Fibroblast of pulmonary artery (primary cell): ENCODE measurements around the gene NRXN3.

Source experiments
- DNase-seq: peaks from one replicate; pipeline ENCODE4 v3.0.0-alpha.2; 2010; ENCODE audit warnings: low read depth
- H3K4me3 ChIP-seq: replicated peaks from 2 replicates; pipeline ENCODE4 v1.5.1; 2011; ENCODE audit warnings: low read depth, mild to moderate bottlenecking, control low read depth, low read length, moderate library complexity
- CTCF ChIP-seq: IDR thresholded peaks from 2 replicates; pipeline ENCODE4 v1.5.1; 2011; ENCODE audit warnings: mild to moderate bottlenecking, control low read depth, low read length, inconsistent platforms; ENCODE audit errors: missing control alignments

NRXN3 gene

DNA sequence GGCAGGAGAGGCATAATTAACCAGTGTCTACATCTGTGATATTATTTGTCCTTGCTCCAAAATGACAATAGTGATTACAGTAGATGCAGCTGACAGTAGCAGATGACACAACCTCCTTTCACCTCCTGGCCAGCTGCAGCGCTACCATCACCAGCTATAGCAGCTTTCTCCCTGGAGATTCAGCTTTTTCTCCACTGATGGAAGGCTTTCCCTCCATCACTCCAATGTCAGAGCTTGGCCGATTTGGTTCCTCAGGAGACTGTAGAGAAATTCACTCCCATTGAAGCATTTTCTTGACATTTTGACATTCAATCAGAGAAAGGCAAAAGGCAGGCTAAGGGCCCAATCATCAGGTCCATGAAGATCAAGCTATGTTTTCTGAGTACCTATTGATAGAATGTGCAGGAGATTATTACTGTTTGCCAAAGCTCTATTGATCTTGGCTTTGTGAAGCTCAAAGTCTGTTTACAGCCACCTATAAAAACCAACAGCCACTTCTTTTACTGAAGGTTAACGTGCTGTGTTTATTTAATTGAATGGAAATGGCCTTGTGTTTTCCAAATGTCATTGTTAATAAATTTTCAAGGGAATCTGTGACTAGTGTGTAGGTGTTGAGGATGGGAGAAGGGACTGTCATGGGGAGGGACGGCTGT is 1256.1 kb downstream of the NRXN3 start:
- no peak overlapping the region for H3K4me3 ChIP-seq
- DNase-seq = no peak
- no peak for TF ChIP-seq CTCF

GRCh38 chr14:79432640-79433039 is 1262.5 kb downstream of the NRXN3 start:
- H3K4me3 ChIP-seq = no peak overlapping the region
- no peak for DNase-seq
- TF ChIP-seq CTCF = no peak

- TF ChIP-seq CTCF = no peak
- DNase-seq = no peak
These were observed 1266.2 kb downstream of the NRXN3 start for GRCh38 chr14:79436335-79436734.

DNA sequence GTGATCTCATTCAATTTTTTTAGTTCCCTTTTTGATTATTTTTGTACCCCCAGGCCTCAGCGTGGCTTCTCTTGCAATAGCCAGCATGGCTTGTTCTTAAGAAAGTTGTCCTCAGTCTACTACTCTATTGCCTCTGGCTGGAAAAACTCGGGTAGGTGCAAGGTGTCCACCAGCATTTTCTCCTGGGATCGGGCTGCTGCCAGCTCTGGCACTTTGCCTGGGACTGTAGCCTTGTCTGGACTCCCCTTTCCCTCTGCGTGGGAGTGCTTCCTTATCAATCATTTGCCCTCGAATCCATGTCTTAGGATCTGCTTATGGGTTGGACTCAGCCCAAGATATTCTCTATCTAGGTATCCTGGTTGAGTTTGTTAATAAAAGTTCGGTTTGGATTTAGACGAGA is 1267.8 kb downstream of the NRXN3 start:
- no peak for DNase-seq
- H3K4me3 ChIP-seq = no peak overlapping the region
- no peak for TF ChIP-seq CTCF

More at GRCh38 chr14:79436335-79436734, 1266.2 kb downstream of the NRXN3 start:
- H3K4me3 ChIP-seq = no peak overlapping the region

DNA sequence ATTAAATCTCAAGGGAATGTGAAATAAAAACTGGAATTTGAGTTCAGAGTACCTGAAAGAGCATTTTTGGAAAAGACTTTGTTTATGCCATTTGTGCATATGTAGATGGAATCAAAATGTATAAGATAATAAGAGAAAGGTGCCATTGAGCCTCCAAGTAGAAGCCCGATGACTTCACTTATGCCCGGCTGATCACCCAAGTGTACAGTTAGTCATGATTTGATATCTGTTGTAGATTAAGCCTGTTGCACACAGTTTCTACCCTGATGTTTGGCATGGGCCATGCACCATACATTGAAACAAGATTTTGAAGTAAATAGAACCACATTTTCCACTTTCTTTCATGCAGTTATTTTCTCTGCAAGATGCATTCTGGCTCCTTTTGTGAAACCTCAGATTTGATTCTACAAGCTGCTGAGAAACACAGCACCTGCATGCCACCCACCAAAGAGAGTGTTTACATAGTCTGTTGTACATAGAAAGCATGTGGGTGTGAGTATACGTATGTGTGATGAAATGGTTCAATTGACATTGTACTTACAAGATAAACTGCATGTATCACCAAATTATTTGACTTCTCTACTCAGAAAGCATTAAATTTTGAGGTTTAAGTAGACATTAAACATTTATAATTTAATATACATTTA is 1268.6 kb downstream of the NRXN3 start:
- TF ChIP-seq CTCF = no peak
- H3K4me3 ChIP-seq = no peak overlapping the region
- DNase-seq = no peak

- no peak overlapping the region for H3K4me3 ChIP-seq
- DNase-seq = no peak
- no peak for TF ChIP-seq CTCF
These were observed 1272.6 kb downstream of the NRXN3 start for GRCh38 chr14:79442786-79443185.

GRCh38 chr14:79443602-79444001 is 1273.4 kb downstream of the NRXN3 start:
- TF ChIP-seq CTCF = no peak
- H3K4me3 ChIP-seq = no peak overlapping the region
- DNase-seq = no peak
